ENCODE measurements around the gene IL17B.

IL17B gene

GRCh38 chr5:149379177-149379761 lies at the start of gene IL17B:
TSS of gene IL17B (minus strand) at chr5:149379292. CDS start at chr5:149379225, 67 bp downstream.
- DNase-seq (ENCODE audit: low spot score): no peak

- DNase-seq (ENCODE audit: low spot score): no peak
Observed at GRCh38 chr5:149428032-149428431, 48.9 kb upstream of the IL17B start.

GRCh38 chr5:149427374-149427773 lies 48.3 kb upstream of the IL17B start:
- no peak for DNase-seq (ENCODE audit: low spot score)

GRCh38 chr5:149426931-149427330 lies 47.8 kb upstream of the IL17B start:
- no peak for DNase-seq (ENCODE audit: low spot score)

- no peak for DNase-seq (ENCODE audit: low spot score)
Observed at GRCh38 chr5:149425729-149426128, 46.6 kb upstream of the IL17B start.

GRCh38 chr5:149424371-149425315 lies 45.6 kb upstream of the IL17B start:
- no peak for DNase-seq (ENCODE audit: low spot score)

- no peak for DNase-seq (ENCODE audit: low spot score)
Observed at GRCh38 chr5:149423794-149424268, 44.7 kb upstream of the IL17B start.

GRCh38 chr5:149423049-149423793 lies 44.1 kb upstream of the IL17B start:
- DNase-seq (ENCODE audit: low spot score): no peak

GRCh38 chr5:149422366-149423048 lies 43.4 kb upstream of the IL17B start:
- DNase-seq (ENCODE audit: low spot score): no peak

GRCh38 chr5:149421834-149422233 lies 42.7 kb upstream of the IL17B start:
- no peak for DNase-seq (ENCODE audit: low spot score)

GRCh38 chr5:149421372-149421685 lies 42.2 kb upstream of the IL17B start:
- no peak for DNase-seq (ENCODE audit: low spot score)

- no peak for DNase-seq (ENCODE audit: low spot score)
Observed at GRCh38 chr5:149420545-149421371, 41.7 kb upstream of the IL17B start.

GRCh38 chr5:149419859-149420544 lies 40.9 kb upstream of the IL17B start:
- no peak for DNase-seq (ENCODE audit: low spot score)

- DNase-seq (ENCODE audit: low spot score): no peak
Observed at GRCh38 chr5:149419532-149419858, 40.4 kb upstream of the IL17B start.

- DNase-seq (ENCODE audit: low spot score): no peak
Observed at GRCh38 chr5:149418910-149419531, 39.9 kb upstream of the IL17B start.

- DNase-seq (ENCODE audit: low spot score): no peak
Observed at GRCh38 chr5:149417711-149418368, 38.7 kb upstream of the IL17B start.

- DNase-seq (ENCODE audit: low spot score): no peak
Observed at GRCh38 chr5:149416987-149417710, 38.1 kb upstream of the IL17B start.

GRCh38 chr5:149415066-149415967 lies 36.2 kb upstream of the IL17B start:
- no peak for DNase-seq (ENCODE audit: low spot score)
